H1 (cell line): ENCODE results near the gene CCDC148. TPM values are rescaled to one million over a fixed set of nuclear protein-coding genes. Genes with fewer than 3 reads are reported as not detected.

ENCODE experiments used
- CTCF ChIA-PET: fragments of 300-600 bp; sonication (Branson Sonifier 250); formaldehyde crosslinking; loops from one replicate; lab custom pipeline; 2021; ENCODE audit not compliant: partially characterized antibody; lab: Charles Lee
- POLR2A ChIA-PET: fragments of 300-600 bp; sonication (Branson Sonifier 250); formaldehyde crosslinking; loops from one replicate; lab custom pipeline; 2021; ENCODE audit warnings: inconsistent platforms; ENCODE audit not compliant: partially characterized antibody; lab: Charles Lee
- DNase-seq, 2 experiments: peaks; one replicate each; pipeline versions ENCODE4 v3.0.0 to v3.0.0-alpha.2; 2010 to 2022; ENCODE audit warnings: low spot score in 2 of 2, low read depth in 1 of 2, mixed read lengths in 1 of 2
- FAIRE-seq: peaks from 2 replicates; lab custom pipeline; 2011; peaks lifted over from hg19 to GRCh38; lab: Jason Lieb, UNC
- H2AFZ ChIP-seq: 2 replicates; pipeline ENCODE4 v1.8.1; 2012; ENCODE audit warnings: low read length, inconsistent platforms
- H2AK5ac ChIP-seq: 2 replicates; pipeline ENCODE4 v1.6.1; 2013; ENCODE audit warnings: low read depth, low read length
- H2BK120ac ChIP-seq: replicated peaks from 2 replicates; pipeline ENCODE3; 2013; ENCODE audit warnings: low read depth, low read length, inconsistent platforms
- H2BK12ac ChIP-seq: 2 replicates; pipeline ENCODE4 v1.6.1; 2013; ENCODE audit warnings: low read depth, low read length
- H2BK15ac ChIP-seq: 2 replicates; pipeline ENCODE4 v1.6.1; 2013; ENCODE audit warnings: low read length
- H2BK20ac ChIP-seq: 2 replicates; pipeline ENCODE4 v1.6.1; 2013; ENCODE audit warnings: low read length
- H2BK5ac ChIP-seq: 2 replicates; pipeline ENCODE4 v1.6.1; 2013; ENCODE audit warnings: low read depth, low read length
- H3K14ac ChIP-seq: 2 replicates; pipeline ENCODE4 v1.6.1; 2013; ENCODE audit warnings: inconsistent platforms; ENCODE audit not compliant: insufficient read length
- H3K18ac ChIP-seq: 2 replicates; pipeline ENCODE4 v1.6.1; 2013; ENCODE audit warnings: low read length; ENCODE audit errors: extremely low read depth
- H3K23ac ChIP-seq: 2 replicates; pipeline ENCODE4 v1.6.1; 2013; ENCODE audit warnings: inconsistent platforms; ENCODE audit not compliant: insufficient read length
- H3K23me2 ChIP-seq: 2 replicates; pipeline ENCODE4 v1.6.1; 2013; ENCODE audit warnings: low read depth, low read length
- H3K27ac ChIP-seq: 2 replicates; pipeline ENCODE4 v1.6.1; 2011; ENCODE audit warnings: low read depth, low read length, inconsistent platforms
- H3K27me3 ChIP-seq, 4 experiments: replicated peaks in 1 of 4; 1 replicate in 1 of 4; 2 replicates in 3 of 4; pipeline versions ENCODE4 v1.6.1 to v1.8.1; 2011 to 2013; ENCODE audit warnings: low read length in 3 of 4, mild to moderate bottlenecking in 3 of 4, inconsistent platforms in 2 of 4, mixed read lengths in 2 of 4, moderate library complexity in 1 of 4; ENCODE audit not compliant: control insufficient read depth in 3 of 4, insufficient read depth in 3 of 4; ENCODE audit errors: extremely low read depth in 1 of 4
- H3K36me3 ChIP-seq, 4 experiments: 2 replicates each; pipeline versions ENCODE4 v1.6.1 to v1.8.1; 2011 to 2013; ENCODE audit warnings: mild to moderate bottlenecking in 4 of 4, low read length in 3 of 4, moderate library complexity in 2 of 4, control low read depth in 1 of 4, inconsistent platforms in 1 of 4; ENCODE audit not compliant: insufficient read depth in 4 of 4, control insufficient read depth in 2 of 4
- H3K4ac ChIP-seq: replicated peaks from 2 replicates; pipeline ENCODE3; 2013; ENCODE audit warnings: low read length, low read depth, mixed read lengths, inconsistent platforms; ENCODE audit not compliant: insufficient read length
- H3K4me1 ChIP-seq, 4 experiments: replicated peaks in 1 of 4; 1 replicate in 1 of 4; 2 replicates in 3 of 4; pipeline versions ENCODE4 v1.6.1 to v1.8.1; 2011 to 2013; ENCODE audit warnings: low read length in 3 of 4, inconsistent platforms in 2 of 4, mixed read lengths in 1 of 4; ENCODE audit not compliant: insufficient read depth in 4 of 4, control insufficient read depth in 3 of 4
- H3K4me2 ChIP-seq, 2 experiments: 2 replicates each; pipeline versions ENCODE4 v1.6.1 to v1.8.1; 2011 to 2013; ENCODE audit warnings: low read depth in 2 of 2, low read length in 2 of 2, control low read depth in 1 of 2, inconsistent platforms in 1 of 2, mild to moderate bottlenecking in 1 of 2; ENCODE audit not compliant: insufficient read depth in 1 of 2
- H3K4me3 ChIP-seq, 4 experiments: fragments of 200-600, 300-600 bp in 1 of 4; sonication (generic), shearing (Covaris generic), sonication (Bioruptor Twin) in 1 of 4; 2 replicates each; pipeline versions ENCODE4 v1.5.1 to v1.8.1; 2011 to 2016; ENCODE audit warnings: low read length in 4 of 4, low read depth in 3 of 4, control low read depth in 2 of 4, inconsistent platforms in 2 of 4, mild to moderate bottlenecking in 2 of 4, mixed read lengths in 1 of 4, moderate library complexity in 1 of 4; ENCODE audit not compliant: insufficient read depth in 2 of 4; ENCODE audit errors: extremely low read depth in 1 of 4
- H3K56ac ChIP-seq: replicated peaks from 2 replicates; pipeline ENCODE3; 2013; ENCODE audit warnings: low read depth, mild to moderate bottlenecking, mixed read lengths, low read length, inconsistent platforms; ENCODE audit not compliant: insufficient read length
- H3K79me1 ChIP-seq: 2 replicates; pipeline ENCODE4 v1.6.1; 2013; ENCODE audit warnings: low read depth, low read length, control low read depth
- H3K79me2 ChIP-seq, 2 experiments: 2 replicates each; pipeline versions ENCODE4 v1.6.1 to v1.8.1; 2012 to 2013; ENCODE audit warnings: low read length in 2 of 2, mild to moderate bottlenecking in 2 of 2, inconsistent platforms in 1 of 2; ENCODE audit not compliant: insufficient read depth in 2 of 2, control insufficient read depth in 1 of 2
- H3K9ac ChIP-seq, 4 experiments: replicated peaks in 1 of 4; 1 replicate in 1 of 4; 2 replicates in 3 of 4; pipeline versions ENCODE4 v1.6.1 to v1.8.1; 2011 to 2013; ENCODE audit warnings: low read depth in 3 of 4, low read length in 3 of 4, control low read depth in 2 of 4, mild to moderate bottlenecking in 2 of 4, moderate library complexity in 2 of 4, inconsistent platforms in 1 of 4; ENCODE audit errors: extremely low read depth in 1 of 4
- H3K9me3 ChIP-seq, 2 experiments: 2 replicates each; pipeline versions ENCODE4 v1.6.1 to v1.8.1; 2012 to 2013; ENCODE audit warnings: mild to moderate bottlenecking in 2 of 2, moderate library complexity in 2 of 2, control low read depth in 1 of 2, inconsistent platforms in 1 of 2, low read depth in 1 of 2, low read length in 1 of 2, mixed read lengths in 1 of 2; ENCODE audit not compliant: insufficient read depth in 2 of 2
- H4K20me1 ChIP-seq, 2 experiments: replicated peaks in 1 of 2; 2 replicates each; pipeline versions ENCODE3 to v1.8.1; 2011 to 2013; ENCODE audit warnings: inconsistent platforms in 2 of 2, low read length in 2 of 2, mild to moderate bottlenecking in 1 of 2; ENCODE audit not compliant: insufficient read depth in 2 of 2, control insufficient read depth in 1 of 2
- H4K5ac ChIP-seq: 2 replicates; pipeline ENCODE4 v1.6.1; 2013; ENCODE audit warnings: low read length, low read depth, mixed read lengths, inconsistent platforms; ENCODE audit not compliant: insufficient read length
- H4K8ac ChIP-seq: 2 replicates; pipeline ENCODE4 v1.8.0; 2013; ENCODE audit warnings: mild to moderate bottlenecking, moderate library complexity, low read length, inconsistent platforms; ENCODE audit not compliant: insufficient read depth; ENCODE audit errors: extremely low read depth
- H4K91ac ChIP-seq: replicated peaks from 2 replicates; pipeline ENCODE3; 2013; ENCODE audit warnings: low read length, mixed read lengths, inconsistent platforms; ENCODE audit not compliant: insufficient read length
- BACH1 ChIP-seq: IDR thresholded peaks from 2 replicates; pipeline ENCODE4 v1.6.1; 2012; ENCODE audit warnings: low read length, improper control_type of control experiment
- CREB1 ChIP-seq: IDR thresholded peaks from 2 replicates; pipeline ENCODE4 v1.6.1; 2012; ENCODE audit warnings: inconsistent platforms
- CTBP2 ChIP-seq: IDR thresholded peaks from 2 replicates; pipeline ENCODE4 v1.7.0; 2011; ENCODE audit warnings: borderline replicate concordance, mild to moderate bottlenecking, moderate library complexity, mixed read lengths, low read length; ENCODE audit not compliant: insufficient read depth, insufficient read length
- EGR1 ChIP-seq: IDR thresholded peaks from 2 replicates; pipeline ENCODE4 v1.6.1; 2011; ENCODE audit warnings: low read depth, low read length, borderline replicate concordance
- EZH2 ChIP-seq: fragments of 200-600 bp; sonication (generic); IDR thresholded peaks from 2 replicates; pipeline ENCODE4 v1.7.1; 2012; ENCODE audit warnings: low read depth, mild to moderate bottlenecking, moderate library complexity, low read length, inconsistent platforms; ENCODE audit not compliant: severe bottlenecking
- HDAC2 ChIP-seq, 2 experiments: fragments of 300-600 bp in 1 of 2; sonication (generic) in 1 of 2; IDR thresholded peaks; 2 replicates each; pipeline ENCODE4 v1.6.1; 2011 to 2012; ENCODE audit warnings: low read depth in 2 of 2, low read length in 2 of 2, mild to moderate bottlenecking in 2 of 2, moderate library complexity in 2 of 2, borderline replicate concordance in 1 of 2, inconsistent platforms in 1 of 2
- JUN ChIP-seq: IDR thresholded peaks from 2 replicates; pipeline ENCODE4 v1.6.1; 2011; ENCODE audit warnings: low read depth, mild to moderate bottlenecking, improper control_type of control experiment, low read length
- KDM5A ChIP-seq: fragments of 200-600 bp; IDR thresholded peaks from 2 replicates; pipeline ENCODE4 v1.7.1; 2012; ENCODE audit warnings: mild to moderate bottlenecking, low read length, inconsistent platforms, mixed read lengths
- NRF1 ChIP-seq: IDR thresholded peaks from 2 replicates; pipeline ENCODE4 v1.6.1; 2011; ENCODE audit warnings: mild to moderate bottlenecking, low read depth, low read length, improper control_type of control experiment
- SAP30 ChIP-seq: fragments of 300-600 bp; sonication (generic); IDR thresholded peaks from 2 replicates; pipeline ENCODE4 v1.7.1; 2012; ENCODE audit warnings: low read length, moderate library complexity, mild to moderate bottlenecking, inconsistent platforms; ENCODE audit not compliant: insufficient read depth, insufficient replicate concordance
- SIN3A ChIP-seq, 2 experiments: IDR thresholded peaks in 1 of 2; conservative IDR thresholded peaks in 1 of 2; 2 replicates each; pipeline ENCODE4 v1.6.1; 2011 to 2012; ENCODE audit warnings: low read length in 2 of 2, improper control_type of control experiment in 1 of 2, low read depth in 1 of 2, mild to moderate bottlenecking in 1 of 2
- polyA plus RNA-seq, 7 experiments: library from polyadenylated mRNA; depleted of rRNA in 3 of 7; stranded (reverse) in 5 of 7; unstranded in 2 of 7; fragments of >200 nt in 5 of 7; fragments of 200-250 nt in 2 of 7; gene quantifications; 1 replicate in 5 of 7; 2 replicates in 1 of 7; 4 replicates in 1 of 7; pipeline versions ENCODE4 v1.2.1 to v1.2.3, GENCODE V29; 2011 to 2013; ENCODE audit warnings: missing spikeins in 2 of 7, mixed read lengths in 2 of 7
- total RNA-seq: library from RNA; stranded (reverse); fragmentation: NEBNext Ultra II Directional; extraction: Animal tissue kit (Norgen Biotek cat#: 25700); gene quantifications from 2 replicates; pipeline ENCODE4 v1.2.1, GENCODE V29; 2021
- TF ChIP-seq, protein P1 (sequence below): IDR thresholded peaks from 2 replicates; pipeline ENCODE4 v1.6.1; 2011; ENCODE audit warnings: low read length, improper control_type of control experiment
- TF ChIP-seq, protein P2 (sequence below): IDR thresholded peaks from 2 replicates; pipeline ENCODE4 v1.6.1; 2012; ENCODE audit warnings: inconsistent platforms

CCDC148 gene
- total and polyA plus RNA-seq, 2 of the 8 experiments (the other 6 are each of a cell fraction or from before 2014, with no cell fraction given), result 0.45 to 1.3 TPM

DNA sequence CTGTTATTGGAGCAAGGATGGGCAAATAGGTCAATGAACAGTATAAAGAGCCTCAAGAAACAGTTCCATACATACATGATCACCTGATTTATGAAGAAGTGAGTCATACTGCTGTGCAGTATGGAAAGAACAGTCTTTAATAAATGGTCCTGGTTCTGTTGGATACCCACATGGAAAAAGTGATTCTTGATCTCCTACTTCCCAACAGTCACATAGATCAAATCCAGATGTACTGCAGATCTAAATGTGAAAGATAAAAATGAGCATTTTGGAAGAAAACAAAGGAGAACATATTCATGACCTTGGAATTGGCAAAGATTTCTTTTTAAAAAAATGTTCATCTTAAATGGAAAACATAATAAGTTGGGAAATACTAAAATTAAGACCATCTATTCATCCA, 75.8 kb downstream of the CCDC148 start:
- Histone ChIP-seq H3K14ac (no peak overlapping the region), H3K27me3 (no peaks in the 10 kb centered on the region), H3K4me2 (no peak overlapping the region), H4K20me1 (no peaks in the 10 kb centered on the region), H2BK12ac (no peak overlapping the region), H3K18ac (no peak overlapping the region), H3K4me3 (no peak overlapping the region), H2BK20ac (no peak overlapping the region), H2BK15ac (no peak overlapping the region), H4K91ac (no peak overlapping the region), H2BK120ac (no peak overlapping the region), H3K9me3 (no peaks in the 10 kb centered on the region), H2BK5ac (no peak overlapping the region), H3K27ac (no peak overlapping the region), H4K5ac (no peak overlapping the region), H3K23me2 (no peaks in the 10 kb centered on the region), H4K8ac (no peak overlapping the region), H3K4me1 (no peaks in the 10 kb centered on the region), H3K56ac (no peak overlapping the region), H3K79me2 (no peaks in the 10 kb centered on the region), H2AFZ (no peak overlapping the region), H2AK5ac (no peak overlapping the region), H3K4ac (no peak overlapping the region), H3K23ac (no peak overlapping the region), H3K36me3 (no peaks in the 10 kb centered on the region), H3K9ac (no peak overlapping the region), H3K79me1 (no peaks in the 10 kb centered on the region)
- FAIRE-seq, result no peak
- POLR2A ChIA-PET, result no interaction called here
- no peak for DNase-seq
- CTCF ChIA-PET, result no interaction called here
- no peak for TF ChIP-seq KDM5A
- no peak for TF ChIP-seq JUN
- TF ChIP-seq, protein P1, sequence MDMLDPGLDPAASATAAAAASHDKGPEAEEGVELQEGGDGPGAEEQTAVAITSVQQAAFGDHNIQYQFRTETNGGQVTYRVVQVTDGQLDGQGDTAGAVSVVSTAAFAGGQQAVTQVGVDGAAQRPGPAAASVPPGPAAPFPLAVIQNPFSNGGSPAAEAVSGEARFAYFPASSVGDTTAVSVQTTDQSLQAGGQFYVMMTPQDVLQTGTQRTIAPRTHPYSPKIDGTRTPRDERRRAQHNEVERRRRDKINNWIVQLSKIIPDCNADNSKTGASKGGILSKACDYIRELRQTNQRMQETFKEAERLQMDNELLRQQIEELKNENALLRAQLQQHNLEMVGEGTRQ, result no peak
- TF ChIP-seq HDAC2 (IDR thresholded peaks at IDR 0.05; ENCODE audit: borderline replicate concordance in 1 of 2, low read depth in 2 of 2, low read length in 2 of 2), result no peak
- no peak for TF ChIP-seq CTBP2
- no peak for TF ChIP-seq SAP30
- TF ChIP-seq EZH2, result no peak
- TF ChIP-seq BACH1, result no peak
- TF ChIP-seq NRF1, result no peak
- TF ChIP-seq, protein P2, sequence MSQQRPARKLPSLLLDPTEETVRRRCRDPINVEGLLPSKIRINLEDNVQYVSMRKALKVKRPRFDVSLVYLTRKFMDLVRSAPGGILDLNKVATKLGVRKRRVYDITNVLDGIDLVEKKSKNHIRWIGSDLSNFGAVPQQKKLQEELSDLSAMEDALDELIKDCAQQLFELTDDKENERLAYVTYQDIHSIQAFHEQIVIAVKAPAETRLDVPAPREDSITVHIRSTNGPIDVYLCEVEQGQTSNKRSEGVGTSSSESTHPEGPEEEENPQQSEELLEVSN, result no peak
- no peak for TF ChIP-seq EGR1
- TF ChIP-seq SIN3A (conservative IDR thresholded peaks at IDR 0.05 in 1 of 2, IDR thresholded peaks at IDR 0.05 in 1 of 2; ENCODE audit: low read depth in 1 of 2, low read length in 2 of 2), result no peak
- no peak for TF ChIP-seq CREB1
